ENCODE data around the gene CACNA2D3. TPM values are rescaled to one million over a fixed set of nuclear protein-coding genes. Genes with fewer than 3 reads are reported as not detected.

The CACNA2D3 gene
- polyA plus RNA-seq, 1 donor from 2014 or later, result 26.2 TPM

- TF ChIP-seq TAF1 (IDR thresholded peaks at IDR 0.05; ENCODE audit: low read depth), result no peak
- no peak for TF ChIP-seq MXI1 (conservative IDR thresholded peaks at IDR 0.05; ENCODE audit: poor library complexity, severe bottlenecking)
- TF ChIP-seq REST (IDR thresholded peaks at IDR 0.05; ENCODE audit: borderline replicate concordance), result no peak
- TF ChIP-seq SMC3 (conservative IDR thresholded peaks at IDR 0.05; ENCODE audit: poor library complexity), result no peak
- TF ChIP-seq EP300 (conservative IDR thresholded peaks at IDR 0.05; ENCODE audit: poor library complexity, severe bottlenecking), result no peak
- TF ChIP-seq CTCF (IDR thresholded peaks at IDR 0.05; ENCODE audit: poor library complexity, severe bottlenecking), result no peak
- no peak for TF ChIP-seq POLR2AphosphoS5 (IDR thresholded peaks at IDR 0.05)
- no peak for TF ChIP-seq RAD21 (conservative IDR thresholded peaks at IDR 0.05)
- no peak for TF ChIP-seq EZH2 (IDR thresholded peaks at IDR 0.05; ENCODE audit: borderline replicate concordance, insufficient read depth, low read length, poor library complexity, severe bottlenecking)
- no peaks in the 10 kb centered on the region for H3K9me2 ChIP-seq (ENCODE audit: insufficient read depth, low read length)
- H3K4me3 ChIP-seq (ENCODE audit: low read length), result no peak overlapping the region
- H3K4me2 ChIP-seq (ENCODE audit: low read length), result no peak overlapping the region
- H3K9me3 ChIP-seq (ENCODE audit: low read length), result no peaks in the 10 kb centered on the region
- H3F3A ChIP-seq (ENCODE audit: insufficient read depth, low read length, poor library complexity, severe bottlenecking), result no peaks in the 10 kb centered on the region
- H2AFZ ChIP-seq (ENCODE audit: low read depth, low read length), result no peak overlapping the region
- H3K27ac ChIP-seq (ENCODE audit: low read length), result no peak overlapping the region
- no peaks in the 10 kb centered on the region for H3K79me2 ChIP-seq (replicated peaks; ENCODE audit: insufficient read depth, low read length)
- H4K20me1 ChIP-seq (ENCODE audit: insufficient read depth), result no peaks in the 10 kb centered on the region
- no peaks in the 10 kb centered on the region for H3K36me3 ChIP-seq (ENCODE audit: insufficient read depth, low read length)
- no peak overlapping the region for H3K9ac ChIP-seq (ENCODE audit: low read length)
- peaks cover 17% of the 10 kb centered on the region for H3K27me3 ChIP-seq (ENCODE audit: insufficient read depth, low read depth, low read length)
Measured at GRCh38 chr3:54083921-54084320, 38.4 kb upstream of the CACNA2D3 start.

- no peak overlapping the region for H3K27ac ChIP-seq (ENCODE audit: low read length)
- no peaks in the 10 kb centered on the region for H3K79me2 ChIP-seq (replicated peaks; ENCODE audit: insufficient read depth, low read length)
- no peak overlapping the region for H3K4me3 ChIP-seq (ENCODE audit: low read length)
- no peaks in the 10 kb centered on the region for H3K9me2 ChIP-seq (ENCODE audit: insufficient read depth, low read length)
- peaks cover 17% of the 10 kb centered on the region for H3K27me3 ChIP-seq (ENCODE audit: insufficient read depth, low read depth, low read length)
- H4K20me1 ChIP-seq (ENCODE audit: insufficient read depth), result no peaks in the 10 kb centered on the region
- no peak overlapping the region for H2AFZ ChIP-seq (ENCODE audit: low read depth, low read length)
- no peaks in the 10 kb centered on the region for H3F3A ChIP-seq (ENCODE audit: insufficient read depth, low read length, poor library complexity, severe bottlenecking)
- H3K36me3 ChIP-seq (ENCODE audit: insufficient read depth, low read length), result no peaks in the 10 kb centered on the region
- TF ChIP-seq POLR2AphosphoS5 (IDR thresholded peaks at IDR 0.05) (no peak), MXI1 (conservative IDR thresholded peaks at IDR 0.05; ENCODE audit: poor library complexity, severe bottlenecking) (no peak), SMC3 (conservative IDR thresholded peaks at IDR 0.05; ENCODE audit: poor library complexity) (no peak), RAD21 (conservative IDR thresholded peaks at IDR 0.05) (no peak), EP300 (conservative IDR thresholded peaks at IDR 0.05; ENCODE audit: poor library complexity, severe bottlenecking) (no peak), REST (IDR thresholded peaks at IDR 0.05; ENCODE audit: borderline replicate concordance) (no peak), EZH2 (IDR thresholded peaks at IDR 0.05; ENCODE audit: borderline replicate concordance, insufficient read depth, low read length, poor library complexity, severe bottlenecking) (no peak), TAF1 (IDR thresholded peaks at IDR 0.05; ENCODE audit: low read depth) (no peak)
- H3K9ac ChIP-seq (ENCODE audit: low read length), result no peak overlapping the region
- H3K9me3 ChIP-seq (ENCODE audit: low read length), result no peaks in the 10 kb centered on the region
- H3K4me2 ChIP-seq (ENCODE audit: low read length), result no peak overlapping the region
Measured at GRCh38 chr3:54085936-54086335, 36.4 kb upstream of the CACNA2D3 start.

Measured in neural cell (in vitro differentiated cells).